Stimulated activated CD4-positive, alpha-beta T cell treated with anti-CD3 and anti-CD28 coated beads, Interleukin-12 subunit alpha, Interleukin-12 subunit beta, amount 100 ng/mL, for 4 hours (primary cell): ENCODE measurements around the gene SETD4.

ENCODE experiments used
- DNase-seq: peaks from one replicate; pipeline ENCODE4 v3.0.0-alpha.2; 2020

Gene SETD4

GRCh38 chr21:36004441-36004840 lies 55.9 kb downstream of the SETD4 start:
- DNase-seq, result no peak

- no peak for DNase-seq
Measured at GRCh38 chr21:36003776-36004175, 56.5 kb downstream of the SETD4 start.

- DNase-seq, result no peak
Measured at GRCh38 chr21:35996217-35996616, 64.1 kb downstream of the SETD4 start.

DNA sequence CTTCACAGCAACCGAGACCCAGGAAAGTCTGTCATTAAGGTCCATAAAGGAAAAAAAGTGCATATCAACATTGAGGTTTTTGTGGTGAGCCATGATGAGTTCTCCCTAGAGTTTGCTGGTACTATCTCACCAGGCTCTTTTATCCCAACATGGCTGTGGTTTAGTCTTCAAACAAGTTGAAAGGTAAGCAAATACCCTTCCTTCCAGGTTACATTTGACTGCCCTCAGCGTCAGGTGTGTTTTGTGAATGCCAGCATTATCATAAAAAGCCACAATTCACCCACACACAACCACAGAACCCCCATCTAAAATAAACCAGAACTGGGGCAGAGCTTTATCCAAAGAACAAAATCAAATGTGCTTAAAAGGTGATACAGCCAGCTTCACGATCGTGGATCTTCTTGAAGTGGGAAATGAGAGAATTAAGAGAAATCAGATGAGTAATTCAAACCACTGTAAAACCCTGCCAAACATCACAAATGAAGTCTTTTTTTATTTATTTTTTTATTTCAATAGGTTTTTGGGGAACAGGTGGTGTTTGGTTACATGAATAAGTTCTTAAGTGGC lies 64.7 kb downstream of the SETD4 start:
- no peak for DNase-seq

DNA sequence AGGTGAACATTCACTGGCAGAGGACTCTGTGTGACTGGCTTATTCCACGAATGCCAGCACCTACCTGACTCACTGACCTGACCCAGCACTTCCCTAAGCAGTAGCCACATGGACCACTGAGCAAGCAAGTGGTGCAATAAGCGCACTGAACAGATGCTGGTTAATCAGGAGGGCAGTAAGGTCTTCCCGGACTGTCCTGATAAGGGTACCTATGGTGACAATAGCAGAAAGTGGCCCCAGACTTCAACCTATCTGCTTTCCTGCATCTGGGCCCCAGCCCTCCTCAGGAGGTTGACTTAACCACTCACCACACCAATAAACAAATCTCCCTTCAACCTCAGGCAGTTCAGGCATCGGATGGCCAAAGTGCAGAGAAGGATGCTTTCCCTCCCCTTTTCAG lies 65.7 kb downstream of the SETD4 start:
- DNase-seq, result no peak

DNA sequence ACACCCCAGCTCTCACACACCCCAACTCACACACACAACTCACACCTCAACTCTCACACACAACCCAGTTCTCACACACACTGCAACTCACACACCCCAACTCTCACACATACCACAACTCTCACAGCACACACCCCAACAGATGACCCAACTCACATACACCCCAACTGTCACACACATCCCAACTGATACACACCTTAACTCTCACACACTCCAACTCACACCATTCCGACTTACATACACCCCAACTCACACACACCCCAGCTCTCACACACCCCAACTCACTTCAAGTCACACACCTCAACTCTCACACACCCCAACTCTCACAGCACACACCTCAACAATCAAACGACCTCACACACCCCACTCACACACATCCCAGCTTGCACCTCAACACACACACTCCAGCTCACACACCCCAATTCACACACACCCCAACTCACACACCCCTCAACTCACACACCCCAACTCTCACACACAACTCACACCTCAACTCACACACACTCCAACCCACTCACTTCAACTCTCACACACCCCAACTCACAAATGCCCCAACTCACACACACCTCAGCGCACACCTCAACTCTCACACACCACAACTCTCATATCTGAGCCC lies 66.3 kb downstream of the SETD4 start:
- DNase-seq, result no peak

GRCh38 chr21:35991131-35991530 lies 69.2 kb downstream of the SETD4 start:
- no peak for DNase-seq

- no peak for DNase-seq
Measured at GRCh38 chr21:35990609-35991008, 69.7 kb downstream of the SETD4 start.

GRCh38 chr21:35989138-35989735 lies 71.1 kb downstream of the SETD4 start:
- no peak for DNase-seq

DNA sequence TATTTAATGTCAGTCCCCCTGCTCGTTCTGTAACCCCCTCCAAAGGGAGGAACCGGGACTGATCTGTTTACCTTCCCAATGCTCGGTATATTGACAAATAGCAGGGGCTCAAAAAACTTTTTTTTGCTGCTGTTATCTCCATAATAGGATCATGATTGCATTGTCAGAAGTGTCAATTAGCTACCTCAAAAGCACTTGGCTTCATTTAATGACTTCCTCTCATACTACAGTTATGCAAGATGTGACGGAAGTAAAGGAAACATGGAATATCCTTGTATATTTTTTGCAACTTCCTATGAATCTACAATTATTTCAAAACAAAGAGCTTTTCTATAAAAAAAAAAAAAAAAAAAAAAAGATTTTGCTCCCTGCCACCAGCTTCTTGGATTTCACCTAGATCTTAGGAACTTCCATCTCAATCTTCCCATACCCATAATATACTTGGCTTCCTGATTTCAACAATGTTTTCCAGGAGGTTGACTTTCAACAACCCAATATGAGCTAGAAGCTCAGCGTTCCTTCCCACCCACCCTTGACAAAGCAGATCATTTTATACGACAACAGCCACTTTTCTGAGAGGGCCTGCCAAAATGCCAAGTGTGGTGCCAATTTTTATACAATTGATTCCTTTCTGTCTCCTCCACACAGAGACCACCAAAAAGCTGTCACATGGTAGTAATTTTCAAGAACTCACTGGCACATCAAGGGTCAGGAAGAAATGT lies 71.7 kb downstream of the SETD4 start:
- no peak for DNase-seq

GRCh38 chr21:35987475-35987874 lies 72.9 kb downstream of the SETD4 start:
- DNase-seq, result no peak

DNA sequence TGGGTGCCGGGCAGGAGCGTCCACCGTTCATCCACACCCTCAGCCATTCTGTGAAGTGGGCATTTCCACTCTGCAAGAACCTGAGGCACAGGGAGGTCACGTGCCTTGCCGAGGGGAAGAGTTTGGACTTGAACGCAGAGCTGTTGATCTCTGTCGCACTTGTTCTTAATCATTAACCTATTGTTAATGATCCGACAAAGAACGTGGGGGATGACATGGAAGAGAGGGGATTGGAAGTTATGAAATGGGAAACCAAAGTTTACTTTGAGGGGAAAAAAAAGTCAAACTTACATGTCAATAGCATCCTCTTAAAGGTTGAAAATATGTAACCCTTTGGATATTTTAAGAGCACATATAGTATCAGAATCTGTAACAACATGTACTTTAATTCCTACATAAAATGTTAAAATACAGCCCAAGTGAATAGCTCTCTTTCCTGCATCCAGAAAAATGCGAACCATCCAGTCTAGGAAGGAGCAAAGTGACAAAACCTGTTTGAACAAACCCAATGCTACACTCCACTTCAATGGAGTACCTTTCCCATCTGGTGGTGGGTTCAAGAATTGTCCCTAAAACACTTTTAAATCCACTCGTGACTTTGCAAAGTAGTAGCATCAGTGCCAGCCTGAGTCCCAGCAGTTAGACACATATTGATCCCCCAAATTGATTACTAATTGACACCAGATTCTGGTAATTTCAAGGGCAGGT lies 75.5 kb downstream of the SETD4 start:
- no peak for DNase-seq
